ENCODE results near the gene MARCOL.

DNA sequence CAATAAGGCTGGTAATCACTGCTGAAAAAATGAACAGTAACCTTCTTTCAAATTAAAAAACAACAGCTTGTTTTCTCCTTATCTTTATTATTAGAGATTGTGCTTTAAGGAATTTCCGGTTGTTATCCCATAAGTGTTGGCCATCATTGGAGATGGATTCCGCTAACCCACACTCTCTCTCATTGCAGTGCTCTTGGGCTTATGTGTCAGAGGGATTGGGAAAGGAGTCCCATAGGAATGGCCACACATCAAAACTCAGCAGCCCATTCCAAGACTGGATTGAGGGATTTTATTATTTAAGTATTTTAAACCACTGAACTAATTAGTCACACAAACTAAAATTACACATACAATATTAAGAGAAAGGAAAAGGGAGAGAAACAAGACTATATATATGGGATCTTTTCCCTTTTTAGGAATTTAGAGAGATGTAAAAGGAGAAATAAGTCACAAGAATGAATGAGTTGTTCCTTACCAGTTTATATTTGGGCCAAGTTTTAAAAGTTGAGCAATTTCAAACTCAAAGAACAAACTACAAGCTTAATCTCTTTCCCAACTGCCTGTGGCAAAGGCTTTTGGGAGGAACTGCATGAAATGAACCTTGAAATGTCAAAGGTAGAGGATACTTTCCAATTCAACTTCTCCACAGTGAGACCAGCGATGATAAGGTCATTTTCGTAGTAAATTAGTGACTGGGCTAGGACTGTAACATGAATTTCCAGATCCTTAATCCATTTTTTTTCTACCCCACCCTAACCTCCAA lies 33.1 kb upstream of the MARCOL start:
- TF ChIP-seq, protein P1, sequence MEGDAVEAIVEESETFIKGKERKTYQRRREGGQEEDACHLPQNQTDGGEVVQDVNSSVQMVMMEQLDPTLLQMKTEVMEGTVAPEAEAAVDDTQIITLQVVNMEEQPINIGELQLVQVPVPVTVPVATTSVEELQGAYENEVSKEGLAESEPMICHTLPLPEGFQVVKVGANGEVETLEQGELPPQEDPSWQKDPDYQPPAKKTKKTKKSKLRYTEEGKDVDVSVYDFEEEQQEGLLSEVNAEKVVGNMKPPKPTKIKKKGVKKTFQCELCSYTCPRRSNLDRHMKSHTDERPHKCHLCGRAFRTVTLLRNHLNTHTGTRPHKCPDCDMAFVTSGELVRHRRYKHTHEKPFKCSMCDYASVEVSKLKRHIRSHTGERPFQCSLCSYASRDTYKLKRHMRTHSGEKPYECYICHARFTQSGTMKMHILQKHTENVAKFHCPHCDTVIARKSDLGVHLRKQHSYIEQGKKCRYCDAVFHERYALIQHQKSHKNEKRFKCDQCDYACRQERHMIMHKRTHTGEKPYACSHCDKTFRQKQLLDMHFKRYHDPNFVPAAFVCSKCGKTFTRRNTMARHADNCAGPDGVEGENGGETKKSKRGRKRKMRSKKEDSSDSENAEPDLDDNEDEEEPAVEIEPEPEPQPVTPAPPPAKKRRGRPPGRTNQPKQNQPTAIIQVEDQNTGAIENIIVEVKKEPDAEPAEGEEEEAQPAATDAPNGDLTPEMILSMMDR (IDR thresholded peaks at IDR 0.05): no peak
- TF ChIP-seq EP300 (IDR thresholded peaks at IDR 0.05) (no peak), POLR2A (IDR thresholded peaks at IDR 0.05) (no peak)
